ENCODE measurements around the gene MAPK1IP1L. TPM values are rescaled to one million over a fixed set of nuclear protein-coding genes. Genes with fewer than 3 reads are reported as not detected.

MAPK1IP1L gene
- total RNA-seq, 1 donor from 2014 or later: 68.2 TPM

GRCh38 chr14:55038708-55039107 is 12.7 kb upstream of the MAPK1IP1L start:
- H3K4me3 ChIP-seq: no peak overlapping the region
- no peaks in the 10 kb centered on the region for H3K9me3 ChIP-seq (replicated peaks)
- no peak for DNase-seq
- peaks cover 4% of the 10 kb centered on the region for H3K4me1 ChIP-seq
- no peaks in the 10 kb centered on the region for H3K27me3 ChIP-seq (ENCODE audit: low read depth)
- no peak overlapping the region for H3K27ac ChIP-seq (replicated peaks)
- H3K36me3 ChIP-seq: peaks cover 37% of the 10 kb centered on the region
- intact Hi-C loops (cut with micrococcal nuclease): no loop called here
- TF ChIP-seq CTCF (IDR thresholded peaks at IDR 0.05; ENCODE audit: borderline replicate concordance): no peak

- Histone ChIP-seq H3K4me1 (no peaks in the 10 kb centered on the region), H3K4me3 (no peak overlapping the region), H3K9me3 (replicated peaks) (no peaks in the 10 kb centered on the region), H3K27me3 (ENCODE audit: low read depth) (no peaks in the 10 kb centered on the region), H3K36me3 (peaks cover 16% of the 10 kb centered on the region), H3K27ac (replicated peaks) (no peak overlapping the region)
- no peak for DNase-seq
- TF ChIP-seq CTCF (IDR thresholded peaks at IDR 0.05; ENCODE audit: borderline replicate concordance): no peak
- intact Hi-C loops (cut with micrococcal nuclease): no loop called here
Observed at GRCh38 chr14:55043528-55043927, 7.9 kb upstream of the MAPK1IP1L start.

GRCh38 chr14:55045087-55045486 is 6.4 kb upstream of the MAPK1IP1L start:
- H3K36me3 ChIP-seq: peaks cover 16% of the 10 kb centered on the region
- H3K9me3 ChIP-seq (replicated peaks): no peaks in the 10 kb centered on the region
- H3K4me3 ChIP-seq: no peak overlapping the region
- TF ChIP-seq CTCF (IDR thresholded peaks at IDR 0.05; ENCODE audit: borderline replicate concordance): no peak
- H3K4me1 ChIP-seq: no peaks in the 10 kb centered on the region
- H3K27me3 ChIP-seq (ENCODE audit: low read depth): no peaks in the 10 kb centered on the region
- H3K27ac ChIP-seq (replicated peaks): no peak overlapping the region
- intact Hi-C loops (cut with micrococcal nuclease): no loop called here
- no peak for DNase-seq

GRCh38 chr14:55047301-55048053 is 4.0 kb upstream of the MAPK1IP1L start:
- Histone ChIP-seq H3K9me3 (replicated peaks) (no peaks in the 10 kb centered on the region), H3K27ac (replicated peaks) (no peak overlapping the region), H3K36me3 (peaks cover 16% of the 10 kb centered on the region), H3K4me1 (peaks cover 19% of the 10 kb centered on the region), H3K4me3 (no peak overlapping the region), H3K27me3 (ENCODE audit: low read depth) (no peaks in the 10 kb centered on the region)
- intact Hi-C loops (cut with micrococcal nuclease): no loop called here
- DNase-seq: no peak
- no peak for TF ChIP-seq CTCF (IDR thresholded peaks at IDR 0.05; ENCODE audit: borderline replicate concordance)

GRCh38 chr14:55048900-55049436 is 2.5 kb upstream of the MAPK1IP1L start:
- H3K36me3 ChIP-seq: peaks cover 11% of the 10 kb centered on the region
- TF ChIP-seq CTCF (IDR thresholded peaks at IDR 0.05; ENCODE audit: borderline replicate concordance): no peak
- H3K27ac ChIP-seq (replicated peaks): no peak overlapping the region
- intact Hi-C loops (cut with micrococcal nuclease): no loop called here
- H3K9me3 ChIP-seq (replicated peaks): no peaks in the 10 kb centered on the region
- no peak for DNase-seq
- H3K27me3 ChIP-seq (ENCODE audit: low read depth): no peaks in the 10 kb centered on the region
- H3K4me3 ChIP-seq: no peak overlapping the region
- H3K4me1 ChIP-seq: peaks cover 34% of the 10 kb centered on the region

All from left ventricle myocardium inferior (tissue), 1 donor.